Measurements from ENCODE around the gene RNF183.

Gene RNF183

GRCh38 chr9:113302792-113303418, at the start of gene RNF183:
Gene RNF183, minus strand, starts transcription at chr9:113303376. Its CDS starts 5,192 bp downstream, at chr9:113298184.
- no peak for DNase-seq (ENCODE audit: low read depth)

GRCh38 chr9:113352411-113352810, 49.2 kb upstream of the RNF183 start:
- no peak for DNase-seq (ENCODE audit: low read depth)

GRCh38 chr9:113352006-113352405, 48.8 kb upstream of the RNF183 start:
- no peak for DNase-seq (ENCODE audit: low read depth)

GRCh38 chr9:113350937-113351336, 47.8 kb upstream of the RNF183 start:
- no peak for DNase-seq (ENCODE audit: low read depth)

- DNase-seq (ENCODE audit: low read depth) = no peak
These were observed 47.0 kb upstream of the RNF183 start for GRCh38 chr9:113350107-113350661.

GRCh38 chr9:113349445-113350094, 46.4 kb upstream of the RNF183 start, which contains the start of gene BSPRY:
Gene BSPRY, plus strand, starts transcription at chr9:113349541. Its CDS starts 39 bp downstream, at chr9:113349580.
- no peak for DNase-seq (ENCODE audit: low read depth)

GRCh38 chr9:113349066-113349444, 45.9 kb upstream of the RNF183 start:
- DNase-seq (ENCODE audit: low read depth) = no peak

GRCh38 chr9:113348437-113348836, 45.3 kb upstream of the RNF183 start:
- DNase-seq (ENCODE audit: low read depth) = no peak

- no peak for DNase-seq (ENCODE audit: low read depth)
These were observed 42.5 kb upstream of the RNF183 start for GRCh38 chr9:113345671-113346070.

GRCh38 chr9:113345190-113345589, 42.0 kb upstream of the RNF183 start:
- DNase-seq (ENCODE audit: low read depth) = no peak

- peak; percentile 74 for DNase-seq (ENCODE audit: low read depth)
These were observed 40.6 kb upstream of the RNF183 start for GRCh38 chr9:113343732-113344231.

GRCh38 chr9:113341712-113342410, 38.7 kb upstream of the RNF183 start:
- no peak for DNase-seq (ENCODE audit: low read depth)

- DNase-seq (ENCODE audit: low read depth) = peak; percentile 91
These were observed 37.0 kb upstream of the RNF183 start, which contains the start of gene WDR31 for GRCh38 chr9:113340011-113340699. Gene WDR31, minus strand, starts transcription at chr9:113340275. Its CDS starts 8,253 bp downstream, at chr9:113332022.

- no peak for DNase-seq (ENCODE audit: low read depth)
These were observed 34.5 kb upstream of the RNF183 start for GRCh38 chr9:113337714-113338113.

GRCh38 chr9:113331780-113332179, 28.6 kb upstream of the RNF183 start:
- no peak for DNase-seq (ENCODE audit: low read depth)

GRCh38 chr9:113328045-113328782, 25.0 kb upstream of the RNF183 start:
- DNase-seq (ENCODE audit: low read depth) = no peak

GRCh38 chr9:113326230-113326629, 23.1 kb upstream of the RNF183 start:
- DNase-seq (ENCODE audit: low read depth) = no peak

- DNase-seq (ENCODE audit: low read depth) = no peak
These were observed 19.5 kb upstream of the RNF183 start for GRCh38 chr9:113322671-113323070.

GRCh38 chr9:113320051-113320450, 16.9 kb upstream of the RNF183 start:
- no peak for DNase-seq (ENCODE audit: low read depth)

- no peak for DNase-seq (ENCODE audit: low read depth)
These were observed 15.9 kb upstream of the RNF183 start for GRCh38 chr9:113319054-113319453.

- peak; percentile 39 for DNase-seq (ENCODE audit: low read depth)
These were observed 14.6 kb upstream of the RNF183 start for GRCh38 chr9:113317777-113318176.

Measured in fibroblast of gingiva (primary cell).